ENCODE results near the gene HDHD3.
"Not testable (repeated sequence)": the region's sequence is repeated elsewhere in the genome, so short reads cannot be mapped to it uniquely, and the experiment has no call there.

HDHD3 gene

GRCh38 chr9:113390192-113390960 lies 13.6 kb upstream of the HDHD3 start:
- no peak for DNase-seq (ENCODE audit: low read depth in 3 of 3)

- DNase-seq (ENCODE audit: low read depth in 3 of 3) = no peak
Measured at GRCh38 chr9:113389451-113389850, 12.7 kb upstream of the HDHD3 start.

GRCh38 chr9:113388833-113389232 lies 12.0 kb upstream of the HDHD3 start:
- no peak for DNase-seq (ENCODE audit: low read depth in 3 of 3)

- DNase-seq (ENCODE audit: low read depth in 3 of 3) = no peak
Measured at GRCh38 chr9:113387560-113388230, 10.9 kb upstream of the HDHD3 start.

- DNase-seq (ENCODE audit: low read depth in 3 of 3) = no peak
Measured at GRCh38 chr9:113386571-113387393, 10.0 kb upstream of the HDHD3 start.

GRCh38 chr9:113381909-113382411 lies 5.2 kb upstream of the HDHD3 start:
- DNase-seq (ENCODE audit: low read depth in 3 of 3) = no peak

- not testable (repeated sequence) for DNase-seq (ENCODE audit: low read depth in 3 of 3)
Measured at GRCh38 chr9:113381441-113381840, 4.7 kb upstream of the HDHD3 start.

- DNase-seq (ENCODE audit: low read depth in 3 of 3) = no peak
Measured at GRCh38 chr9:113380869-113381378, 4.1 kb upstream of the HDHD3 start.

- not testable (repeated sequence) for DNase-seq (ENCODE audit: low read depth in 3 of 3)
Measured at GRCh38 chr9:113379829-113380210, 3.0 kb upstream of the HDHD3 start.

GRCh38 chr9:113379094-113379828 lies 2.5 kb upstream of the HDHD3 start:
- not testable (repeated sequence) for DNase-seq (ENCODE audit: low read depth in 3 of 3)

GRCh38 chr9:113375057-113376023 lies 1.4 kb downstream of the HDHD3 start:
- no peak for DNase-seq (ENCODE audit: low read depth in 3 of 3)

GRCh38 chr9:113373676-113374392 lies 3.0 kb downstream of the HDHD3 start:
- no peak for DNase-seq (ENCODE audit: low read depth in 3 of 3)

- DNase-seq (ENCODE audit: low read depth in 3 of 3) = no peak
Measured at GRCh38 chr9:113373256-113373655, 3.5 kb downstream of the HDHD3 start.

- DNase-seq (ENCODE audit: low read depth in 3 of 3) = no peak
Measured at GRCh38 chr9:113372059-113372458, 4.7 kb downstream of the HDHD3 start.

- no peak for DNase-seq (ENCODE audit: low read depth in 3 of 3)
Measured at GRCh38 chr9:113370806-113371325, 5.9 kb downstream of the HDHD3 start.

- DNase-seq (ENCODE audit: low read depth in 3 of 3) = no peak
Measured at GRCh38 chr9:113369855-113370140, 7.0 kb downstream of the HDHD3 start.

- DNase-seq (ENCODE audit: low read depth in 3 of 3) = no peak
Measured at GRCh38 chr9:113368982-113369854, 7.6 kb downstream of the HDHD3 start.

- DNase-seq (ENCODE audit: low read depth in 3 of 3) = no peak
Measured at GRCh38 chr9:113368348-113368981, 8.3 kb downstream of the HDHD3 start.
